Measurements from ENCODE around the gene GRIP2.

The GRIP2 gene

DNA sequence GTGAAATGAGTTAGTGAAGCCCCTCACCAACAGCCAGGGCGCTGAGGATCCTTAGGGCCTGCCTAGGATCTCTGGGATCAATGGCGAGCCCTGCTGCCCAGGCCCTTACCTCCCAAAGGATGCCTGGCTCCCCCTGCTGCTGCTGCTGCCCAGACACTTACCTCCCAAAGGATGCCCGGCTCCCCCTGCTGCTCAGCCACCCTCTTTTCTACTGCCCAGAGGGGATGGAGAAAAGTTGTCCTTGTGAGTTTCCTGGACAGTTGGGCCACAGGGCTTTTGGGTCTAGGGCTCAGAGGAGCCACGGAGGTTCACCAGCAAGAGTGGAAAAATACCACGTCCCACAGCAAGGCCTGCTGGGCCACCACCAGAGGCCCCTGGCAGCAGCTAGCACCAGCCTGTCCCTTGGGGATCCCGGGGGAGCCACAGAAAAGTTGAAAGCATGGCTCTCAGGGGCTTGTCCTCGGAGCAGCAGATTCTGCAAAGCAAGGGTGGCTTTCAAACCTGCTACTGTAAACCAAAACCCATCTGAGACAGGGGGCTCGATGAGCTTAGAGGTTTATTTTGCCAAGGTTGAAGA lies 78.3 kb downstream of the GRIP2 start:
- DNase-seq (ENCODE audit: extremely low spot score): peak; percentile 74
- ChIA-PET CTCF (interaction anchor here (0.7 to 7.7 kb wide), 29 partner anchors 8 to 565 kb away, joined by 3 to 63 read pairs (median 4); partner anchors contain the start of gene SLC6A6), POLR2A (no interaction called here)
- TF ChIP-seq, protein P1, sequence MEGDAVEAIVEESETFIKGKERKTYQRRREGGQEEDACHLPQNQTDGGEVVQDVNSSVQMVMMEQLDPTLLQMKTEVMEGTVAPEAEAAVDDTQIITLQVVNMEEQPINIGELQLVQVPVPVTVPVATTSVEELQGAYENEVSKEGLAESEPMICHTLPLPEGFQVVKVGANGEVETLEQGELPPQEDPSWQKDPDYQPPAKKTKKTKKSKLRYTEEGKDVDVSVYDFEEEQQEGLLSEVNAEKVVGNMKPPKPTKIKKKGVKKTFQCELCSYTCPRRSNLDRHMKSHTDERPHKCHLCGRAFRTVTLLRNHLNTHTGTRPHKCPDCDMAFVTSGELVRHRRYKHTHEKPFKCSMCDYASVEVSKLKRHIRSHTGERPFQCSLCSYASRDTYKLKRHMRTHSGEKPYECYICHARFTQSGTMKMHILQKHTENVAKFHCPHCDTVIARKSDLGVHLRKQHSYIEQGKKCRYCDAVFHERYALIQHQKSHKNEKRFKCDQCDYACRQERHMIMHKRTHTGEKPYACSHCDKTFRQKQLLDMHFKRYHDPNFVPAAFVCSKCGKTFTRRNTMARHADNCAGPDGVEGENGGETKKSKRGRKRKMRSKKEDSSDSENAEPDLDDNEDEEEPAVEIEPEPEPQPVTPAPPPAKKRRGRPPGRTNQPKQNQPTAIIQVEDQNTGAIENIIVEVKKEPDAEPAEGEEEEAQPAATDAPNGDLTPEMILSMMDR (IDR thresholded peaks at IDR 0.05; ENCODE audit: control extremely low read depth, extremely low read depth, low read depth, missing control alignments): peak; percentile 74

DNA sequence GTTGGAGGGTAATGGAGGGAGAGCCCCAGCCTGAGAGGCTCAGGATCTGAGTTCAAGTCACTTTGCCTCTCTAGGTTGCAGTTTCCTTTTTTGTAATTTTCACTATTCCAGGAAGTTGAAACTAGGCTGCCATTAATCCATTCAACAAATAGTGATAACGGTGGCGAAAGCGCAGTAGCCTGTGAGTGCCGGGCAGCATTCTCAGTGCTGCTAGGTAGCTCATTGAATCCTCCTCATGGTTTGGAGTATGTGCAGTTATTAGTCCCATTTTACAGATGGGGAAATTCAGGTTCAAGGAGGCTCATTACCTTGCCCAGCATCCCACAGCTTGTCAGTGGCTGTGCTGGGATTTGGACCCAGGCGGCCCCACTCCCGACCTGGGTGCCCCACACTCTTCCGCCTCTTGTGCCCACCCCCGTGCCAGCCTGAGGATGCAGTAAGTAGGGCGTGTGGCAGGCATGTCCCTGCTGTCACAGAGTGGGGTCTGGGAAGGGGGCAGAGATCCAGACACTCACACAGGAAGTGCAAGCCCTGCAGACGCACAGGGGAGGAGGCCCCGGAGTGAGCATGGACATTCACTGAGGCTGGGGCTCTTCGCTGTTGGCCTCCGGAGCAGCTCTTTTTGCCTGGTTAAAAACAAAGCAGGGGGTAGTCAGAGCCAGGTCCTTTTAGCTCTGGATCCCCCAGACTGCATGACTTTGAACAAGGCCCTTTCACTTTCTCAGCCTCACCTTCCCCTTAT lies 79.0 kb downstream of the GRIP2 start:
- TF ChIP-seq, protein P1 (IDR thresholded peaks at IDR 0.05; ENCODE audit: control extremely low read depth, extremely low read depth, low read depth, missing control alignments): no peak
- CTCF ChIA-PET: interaction anchor here (0.7 to 7.7 kb wide), 23 partner anchors 11 to 564 kb away, joined by 3 to 63 read pairs (median 5); partner anchors contain the start of gene SLC6A6
- no peak for DNase-seq (ENCODE audit: extremely low spot score)
- POLR2A ChIA-PET: no interaction called here

DNA sequence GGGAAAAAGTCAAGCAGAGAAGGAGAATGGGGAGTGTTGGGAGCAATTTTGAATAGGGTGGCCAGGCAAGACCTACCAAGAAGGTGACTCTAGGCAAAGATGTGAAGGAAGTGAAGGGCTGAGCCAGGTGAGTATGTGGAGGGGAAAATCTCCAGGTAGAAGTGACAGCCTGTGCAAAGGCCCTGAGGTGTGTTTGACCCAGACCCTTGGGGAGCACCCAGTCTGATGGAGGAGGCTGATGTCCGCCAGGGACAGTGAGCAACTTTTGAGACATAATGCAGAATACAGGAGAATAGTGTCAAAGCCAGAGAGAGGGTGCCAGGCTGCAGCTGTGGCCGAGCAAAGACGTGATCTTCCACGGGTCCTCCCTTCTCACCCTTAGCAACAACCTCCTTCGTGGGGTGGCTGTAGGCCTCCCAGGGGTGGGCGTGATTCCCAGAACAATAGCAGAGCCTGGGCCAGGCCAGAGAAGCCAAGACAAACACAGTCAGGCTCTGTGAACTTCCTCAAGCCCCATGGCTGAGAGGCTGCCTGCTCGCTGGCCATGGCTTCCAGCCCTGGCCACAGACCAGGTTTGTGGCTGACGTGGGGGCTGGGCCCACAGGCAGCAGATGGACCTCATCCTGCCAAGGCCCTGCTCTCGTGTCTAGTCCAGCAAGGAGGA lies 79.7 kb downstream of the GRIP2 start:
- CTCF ChIA-PET: interaction anchor here (0.9 to 7.7 kb wide), 20 partner anchors 10 to 564 kb away, joined by 3 to 63 read pairs (median 5); partner anchors contain the start of gene SLC6A6
- TF ChIP-seq, protein P1 (IDR thresholded peaks at IDR 0.05; ENCODE audit: control extremely low read depth, extremely low read depth, low read depth, missing control alignments): no peak
- DNase-seq (ENCODE audit: extremely low spot score): no peak
- POLR2A ChIA-PET: no interaction called here

DNA sequence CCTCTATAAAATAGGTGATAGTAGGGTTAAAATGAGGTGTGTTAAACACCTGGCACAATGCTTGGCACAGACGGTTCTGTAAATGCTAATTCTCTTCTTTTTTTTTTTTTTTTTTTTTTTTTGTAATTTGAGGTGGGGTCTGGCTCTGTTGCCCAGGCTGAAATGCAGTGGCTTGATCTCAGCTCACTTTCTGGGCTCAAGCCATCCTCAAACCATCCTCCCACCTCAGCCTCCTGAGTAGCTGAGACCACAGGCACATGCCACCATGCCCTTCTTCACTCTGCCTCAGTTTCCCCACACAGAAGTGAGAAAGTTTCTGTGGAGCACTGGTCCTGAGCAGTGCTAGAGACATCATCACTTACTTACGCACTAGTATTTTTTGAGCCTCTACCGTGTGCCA lies 80.4 kb downstream of the GRIP2 start:
- DNase-seq (ENCODE audit: extremely low spot score): no peak
- ChIA-PET CTCF (interaction anchor here (0.9 to 7.7 kb wide), 9 partner anchors 8 to 256 kb away, joined by 3 to 63 read pairs (median 9); no protein-coding TSS in a partner anchor), POLR2A (no interaction called here)
- TF ChIP-seq, protein P1 (IDR thresholded peaks at IDR 0.05; ENCODE audit: control extremely low read depth, extremely low read depth, low read depth, missing control alignments): no peak

DNA sequence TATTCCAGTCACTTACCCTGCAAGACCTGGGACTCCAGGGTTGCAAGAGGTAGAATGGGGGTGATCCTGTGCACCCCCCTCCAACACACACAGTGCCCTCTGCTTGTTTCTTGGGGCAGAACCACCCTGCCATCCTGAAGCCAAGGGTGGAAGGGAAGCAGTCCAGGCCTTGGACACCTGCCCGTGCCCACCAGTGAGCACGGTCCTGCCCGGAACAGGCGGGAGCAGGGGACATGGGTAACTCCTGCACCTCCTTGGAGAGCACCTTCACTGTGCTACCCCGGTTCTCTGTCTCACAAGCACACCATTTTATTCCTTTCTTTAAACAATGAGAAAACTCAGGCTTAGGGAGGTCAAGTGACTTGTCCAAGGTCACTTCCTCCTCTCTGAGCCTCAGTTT lies 80.8 kb downstream of the GRIP2 start:
- TF ChIP-seq, protein P1 (IDR thresholded peaks at IDR 0.05; ENCODE audit: control extremely low read depth, extremely low read depth, low read depth, missing control alignments): no peak
- POLR2A ChIA-PET: no interaction called here
- DNase-seq (ENCODE audit: extremely low spot score): no peak
- CTCF ChIA-PET: interaction anchor here (0.8 to 7.7 kb wide), 10 partner anchors 8 to 322 kb away, joined by 3 to 63 read pairs (median 8); partner anchors contain the start of gene SLC6A6
